HepG2 (cell line): ENCODE results near the gene TAS1R3. TPM values are rescaled to one million over a fixed set of nuclear protein-coding genes. Genes with fewer than 3 reads are reported as not detected.

Experiments used
- ATAC-seq: fragments of 200-7000 bp; cut with Tn5 transposase; 3 replicates; pipeline ENCODE4 v1.9.1; 2020; ENCODE audit warnings: mild to moderate bottlenecking, moderate library complexity
- BruUV-seq: library from RNA; stranded (reverse); fragments of 400-500 nt; replicated peaks from 2 replicates; lab custom pipeline; 2021; lab: Mats Ljungman, UMichigan
- CTCF ChIA-PET: fragments of 300-600 bp; formaldehyde crosslinking; extraction: SDS; loops from one replicate; lab custom pipeline; 2021; ENCODE audit warnings: low total read pairs, inconsistent platforms, low intra/inter-chr PET ratio; lab: Yijun Ruan, JAX
- POLR2A ChIA-PET: fragments of 350-600 bp; sonication (Branson Sonifier 250); formaldehyde crosslinking; loops from one replicate; lab custom pipeline; 2020; ENCODE audit warnings: antibody characterized with exemption, inconsistent platforms; lab: Yijun Ruan, JAX
- DNase-seq: peaks from one replicate; pipeline ENCODE4 v3.0.0-alpha.2; 2015; ENCODE audit warnings: low spot score
- FAIRE-seq: peaks from 3 replicates; lab custom pipeline; 2011; peaks lifted over from hg19 to GRCh38; lab: Jason Lieb, UNC
- H2AFZ ChIP-seq: one replicate; pipeline ENCODE4 v1.6.1; 2011; ENCODE audit warnings: low read length, inconsistent platforms
- H3K27ac ChIP-seq: fragments of 300-600 bp; 3 replicates; pipeline ENCODE4 v1.8.0; 2011; ENCODE audit warnings: mixed run types, mild to moderate bottlenecking, mixed read lengths, low read length, inconsistent platforms; ENCODE audit not compliant: insufficient read depth; ENCODE audit errors: extremely low read length
- H3K27me3 ChIP-seq, 2 experiments: fragments of 200-600 bp in 1 of 2; 2 replicates in 1 of 2; 3 replicates in 1 of 2; pipeline versions ENCODE4 v1.6.0 to v1.8.0; 2011; ENCODE audit warnings: low read length in 2 of 2, mild to moderate bottlenecking in 2 of 2, moderate library complexity in 2 of 2, inconsistent platforms in 1 of 2; ENCODE audit not compliant: insufficient read depth in 2 of 2, control insufficient read depth in 1 of 2
- H3K36me3 ChIP-seq, 2 experiments: fragments of 200-600 bp in 1 of 2; replicated peaks in 1 of 2; 2 replicates in 1 of 2; 3 replicates in 1 of 2; pipeline versions ENCODE4 v1.5.1 to v1.8.0; 2011; ENCODE audit warnings: low read length in 2 of 2, inconsistent platforms in 1 of 2; ENCODE audit not compliant: insufficient read depth in 2 of 2, control insufficient read depth in 1 of 2
- H3K4me1 ChIP-seq: 2 replicates; pipeline ENCODE4 v1.5.1; 2012; ENCODE audit warnings: low read length, inconsistent platforms; ENCODE audit not compliant: insufficient read depth
- H3K4me2 ChIP-seq: 2 replicates; pipeline ENCODE4 v1.6.0; 2011; ENCODE audit warnings: low read depth, low read length, inconsistent platforms
- H3K4me3 ChIP-seq, 3 experiments: fragments of 200-600 bp in 1 of 3; sonication (generic), shearing (Covaris generic) in 1 of 3; replicated peaks in 1 of 3; 2 replicates each; pipeline ENCODE4 v1.5.1; 2011 to 2016; ENCODE audit warnings: low read length in 3 of 3, inconsistent platforms in 2 of 3, low read depth in 2 of 3, mild to moderate bottlenecking in 2 of 3, control low read depth in 1 of 3, mixed read lengths in 1 of 3; ENCODE audit not compliant: insufficient read depth in 1 of 3
- H3K79me2 ChIP-seq: one replicate; pipeline ENCODE4 v1.6.1; 2011; ENCODE audit warnings: low read length, inconsistent platforms; ENCODE audit not compliant: insufficient read depth
- H3K9ac ChIP-seq: 2 replicates; pipeline ENCODE4 v1.6.0; 2011; ENCODE audit warnings: mild to moderate bottlenecking, low read depth, low read length, inconsistent platforms; ENCODE audit not compliant: insufficient read depth
- H3K9me3 ChIP-seq: 2 replicates; pipeline ENCODE4 v1.5.1; 2012; ENCODE audit warnings: mild to moderate bottlenecking, low read length
- H4K20me1 ChIP-seq: 2 replicates; pipeline ENCODE4 v1.6.0; 2011; ENCODE audit warnings: inconsistent platforms, mild to moderate bottlenecking, low read length, moderate library complexity; ENCODE audit not compliant: insufficient read depth
- AGO2 ChIP-seq: fragments of 200-400 bp; formaldehyde crosslinking; optimal IDR thresholded peaks from 2 replicates; pipeline ENCODE3; 2017; ENCODE audit warnings: mild to moderate bottlenecking, low read depth, low read length, moderate library complexity
- DPF2 ChIP-seq: sonication (generic); formaldehyde crosslinking; IDR thresholded peaks from 2 replicates; pipeline ENCODE4 v1.4.0; 2020; ENCODE audit warnings: mild to moderate bottlenecking, low read depth, missing genetic modification reagents, borderline replicate concordance
- DR1 ChIP-seq: sonication (generic); formaldehyde crosslinking; IDR thresholded peaks from 2 replicates; pipeline ENCODE4 v1.8.0; 2021; ENCODE audit warnings: mild to moderate bottlenecking, missing genetic modification reagents, inconsistent platforms
- GFI1 ChIP-seq: sonication (generic); formaldehyde crosslinking; IDR thresholded peaks from 2 replicates; pipeline ENCODE4 v1.5.0; 2020; ENCODE audit warnings: missing genetic modification reagents, mild to moderate bottlenecking, borderline replicate concordance
- RBFOX2 ChIP-seq: fragments of 200-400 bp; formaldehyde crosslinking; IDR thresholded peaks from 2 replicates; pipeline ENCODE4 v1.6.1; 2017; ENCODE audit warnings: low read depth, mild to moderate bottlenecking, low read length
- SNRNP70 ChIP-seq: fragments of 200-400 bp; formaldehyde crosslinking; IDR thresholded peaks from 2 replicates; pipeline ENCODE4 v1.6.1; 2017; ENCODE audit warnings: mild to moderate bottlenecking, low read depth, low read length, moderate library complexity
- ZBTB33 ChIP-seq: sonication (generic); formaldehyde crosslinking; IDR thresholded peaks from 2 replicates; pipeline ENCODE4 v1.4.0; 2020; ENCODE audit warnings: missing genetic modification reagents
- ZNF17 ChIP-seq: sonication (generic); formaldehyde crosslinking; IDR thresholded peaks from 2 replicates; pipeline ENCODE4 v1.5.0; 2020; ENCODE audit warnings: mild to moderate bottlenecking, missing genetic modification reagents
- ZNF333 ChIP-seq: sonication (generic); formaldehyde crosslinking; IDR thresholded peaks from 2 replicates; pipeline ENCODE4 v1.4.0; 2020; ENCODE audit warnings: mild to moderate bottlenecking, missing genetic modification reagents, borderline replicate concordance
- ZNF33B ChIP-seq: sonication (generic); formaldehyde crosslinking; IDR thresholded peaks from 2 replicates; pipeline ENCODE4 v1.5.1; 2020; ENCODE audit warnings: mild to moderate bottlenecking, missing genetic modification reagents
- ZNF367 ChIP-seq: sonication (generic); formaldehyde crosslinking; IDR thresholded peaks from 2 replicates; pipeline ENCODE4 v1.4.0; 2020; ENCODE audit warnings: missing genetic modification reagents, borderline replicate concordance
- ZNF383 ChIP-seq: sonication (generic); formaldehyde crosslinking; IDR thresholded peaks from 2 replicates; pipeline ENCODE4 v1.4.0; 2020; ENCODE audit warnings: missing genetic modification reagents, mild to moderate bottlenecking, borderline replicate concordance
- ZNF619 ChIP-seq: sonication (generic); formaldehyde crosslinking; IDR thresholded peaks from 2 replicates; pipeline ENCODE4 v1.4.0; 2020; ENCODE audit warnings: mild to moderate bottlenecking, missing genetic modification reagents
- ZNF660 ChIP-seq: sonication (generic); formaldehyde crosslinking; IDR thresholded peaks from 2 replicates; pipeline ENCODE4 v1.5.1; 2020; ENCODE audit warnings: mild to moderate bottlenecking, low read depth, missing genetic modification reagents, borderline replicate concordance
- ZNF737 ChIP-seq: sonication (generic); formaldehyde crosslinking; IDR thresholded peaks from 2 replicates; pipeline ENCODE4 v1.5.0; 2020; ENCODE audit warnings: missing genetic modification reagents, mild to moderate bottlenecking, borderline replicate concordance
- ZNF775 ChIP-seq: sonication (generic); formaldehyde crosslinking; IDR thresholded peaks from 2 replicates; pipeline ENCODE4 v1.4.0; 2020; ENCODE audit warnings: missing genetic modification reagents, mild to moderate bottlenecking, moderate library complexity, borderline replicate concordance
- WGBS: methylation state at CpG from one replicate; pipeline ENCODE4 v1.1.6; 2017; ENCODE audit warnings: low lambda C conversion rate; 5-methylcytosine and 5-hydroxymethylcytosine counted together
- in situ Hi-C: cut with HindIII; loops from 2 replicates; pipeline ENCODE4 v1.10.0; 2017; ENCODE audit warnings: low pct_unique_long_range_greater_than_20kb; ENCODE audit not compliant: extremely low pct_ligation_motif_present
- intact Hi-C: fragments of 100-400 bp; cut with micrococcal nuclease; formaldehyde crosslinking; loops from one replicate; pipeline ENCODE4 v1.10.0; 2022; ENCODE audit not compliant: unreplicated experiment
- polyA plus RNA-seq, 8 experiments: library from polyadenylated mRNA; depleted of rRNA in 3 of 8; stranded (reverse) in 7 of 8; unstranded in 1 of 8; fragments of >200 nt; fragmentation: Illumina TruSeq in 4 of 8; extraction: Trizol in 4 of 8; gene quantifications; 2 replicates each; pipeline versions ENCODE4 v1.2.1 to v1.2.3, GENCODE V29; 2011 to 2016; ENCODE audit warnings: low read depth in 4 of 8, missing spikeins in 1 of 8, mixed read lengths in 1 of 8; ENCODE audit not compliant: insufficient read depth in 1 of 8
- total RNA-seq, 5 experiments: library from RNA; depleted of rRNA; stranded (reverse); fragments of >200 nt; fragmentation: Illumina TruSeq; extraction: Trizol; gene quantifications; 2 replicates each; pipeline ENCODE4 v1.2.3, GENCODE V29; 2016; ENCODE audit warnings: low read depth in 1 of 5

TAS1R3 gene
- total and polyA plus RNA-seq, 2 of the 13 experiments (the other 11 are each of a cell fraction or from before 2014, with no cell fraction given), result 0.13 to 0.15 TPM

GRCh38 chr1:1302951-1303509 is 28.1 kb upstream of the TAS1R3 start:
- no peaks in the 10 kb centered on the region; the same call in 1 of the 2 replicates for H4K20me1 ChIP-seq
- no TSS peak for BruUV-seq
- 93% methylated on average over 10 of the region's 31 CpGs for WGBS
- H3K27ac ChIP-seq, result no peak overlapping the region
- intact Hi-C loops (no loop called here), in situ Hi-C loops (no loop called here)
- no peak overlapping the region for H3K9ac ChIP-seq
- peaks cover 33% of the 10 kb centered on the region for H3K4me1 ChIP-seq
- ChIA-PET CTCF (no interaction called here), POLR2A (no interaction called here)
- ATAC-seq (no peak), FAIRE-seq (no peak), DNase-seq (no peak)
- no peak overlapping the region for H3K4me2 ChIP-seq
- TF ChIP-seq DPF2 (CRISPR knock-in tag) (no peak), DR1 (CRISPR knock-in tag) (no peak), ZNF33B (no peak), AGO2 (peak; percentile 18), ZNF367 (CRISPR knock-in tag) (no peak), ZNF383 (CRISPR knock-in tag) (no peak), ZNF660 (CRISPR knock-in tag) (no peak), ZBTB33 (CRISPR knock-in tag) (no peak), ZNF737 (no peak), ZNF619 (CRISPR knock-in tag) (no peak), RBFOX2 (peak; percentile 44; the same call in 1 of the 2 replicates), ZNF775 (no peak), ZNF17 (CRISPR knock-in tag) (no peak), SNRNP70 (no peak), ZNF333 (CRISPR knock-in tag) (no peak), GFI1 (CRISPR knock-in tag) (no peak)
- no peak overlapping the region for H3K4me3 ChIP-seq
- H3K27me3 ChIP-seq, result no peaks in the 10 kb centered on the region; a peak in 1 of 5 replicates
- no peak overlapping the region for H2AFZ ChIP-seq
- peaks cover 15% of the 10 kb centered on the region for H3K79me2 ChIP-seq
- H3K36me3 ChIP-seq, result no peaks in the 10 kb centered on the region
- no peaks in the 10 kb centered on the region for H3K9me3 ChIP-seq
